Stimulated activated CD4-positive, alpha-beta T cell treated with anti-CD3 and anti-CD28 coated beads, Interleukin-2, amount 100 ng/mL, for 4 hours (primary cell): ENCODE measurements around the gene IGSF9.

Source experiments
- DNase-seq: peaks from one replicate; pipeline ENCODE4 v3.0.0-alpha.2; 2020; ENCODE audit warnings: low read depth

The IGSF9 gene

DNA sequence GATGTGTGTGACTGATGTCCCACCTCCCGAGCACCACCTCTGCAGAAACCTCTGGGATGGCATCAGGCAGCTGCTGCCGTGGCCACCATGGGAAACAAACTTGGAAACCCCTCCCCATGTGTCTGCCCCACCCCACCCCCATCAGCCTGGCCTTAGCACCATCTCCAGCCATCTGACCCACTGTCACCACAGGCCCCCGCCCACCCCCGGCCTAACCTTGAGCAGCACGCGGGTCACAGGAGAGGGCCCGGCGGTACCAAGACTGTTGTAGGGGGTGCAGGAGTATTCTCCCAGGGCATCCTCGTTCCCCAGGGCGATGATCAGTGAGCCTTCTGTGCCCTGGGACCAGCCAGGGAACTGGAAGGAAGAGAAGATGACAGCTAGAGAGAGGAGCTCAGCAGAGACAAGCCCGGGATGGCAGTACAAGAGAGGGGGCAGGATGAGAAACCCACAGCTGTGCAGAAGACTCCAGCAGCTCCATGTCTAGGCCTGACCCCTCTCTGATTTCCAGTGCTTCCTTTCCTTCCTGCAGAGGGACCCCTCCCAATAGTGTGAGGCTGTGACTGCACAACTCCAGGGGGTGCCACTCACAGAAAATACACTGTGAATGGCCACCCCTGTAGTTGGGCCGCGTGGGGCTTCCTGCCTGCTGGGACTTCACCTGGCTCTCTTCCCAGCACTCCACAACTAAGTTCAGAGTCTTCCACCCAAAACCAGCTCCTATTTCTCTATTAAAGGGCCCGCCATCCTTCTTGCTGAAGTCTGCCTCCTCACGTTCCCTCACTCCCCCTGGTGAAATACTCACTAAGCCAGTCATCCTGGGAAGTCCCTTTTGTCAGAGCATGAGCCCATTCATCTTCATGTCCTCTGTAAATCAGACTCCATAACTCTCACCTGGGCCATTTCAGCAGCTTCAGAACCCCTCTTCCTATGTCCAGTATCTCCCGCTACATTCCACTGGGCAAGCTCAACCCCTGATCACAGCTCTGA is 12.8 kb downstream of the IGSF9 start:
- DNase-seq: no peak

DNA sequence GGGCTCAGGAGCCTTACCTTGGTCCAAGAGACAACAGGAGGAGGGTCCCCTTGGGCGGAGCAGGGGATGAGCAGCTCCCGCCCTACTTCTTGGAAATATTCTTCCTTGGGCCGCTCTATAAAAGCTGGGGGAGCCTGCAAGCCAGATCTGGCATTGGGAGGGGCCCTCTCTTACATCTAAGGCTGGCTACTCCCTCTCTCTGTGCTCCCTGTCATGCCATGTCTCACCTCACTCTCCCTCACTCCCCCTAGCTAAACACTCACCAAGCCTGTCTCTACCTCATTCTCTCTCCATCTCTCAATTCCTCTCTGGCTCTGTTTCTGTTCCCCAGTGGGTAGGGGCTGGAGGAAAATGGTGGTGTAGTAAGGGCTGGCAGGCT is 13.6 kb downstream of the IGSF9 start:
- no peak for DNase-seq

DNA sequence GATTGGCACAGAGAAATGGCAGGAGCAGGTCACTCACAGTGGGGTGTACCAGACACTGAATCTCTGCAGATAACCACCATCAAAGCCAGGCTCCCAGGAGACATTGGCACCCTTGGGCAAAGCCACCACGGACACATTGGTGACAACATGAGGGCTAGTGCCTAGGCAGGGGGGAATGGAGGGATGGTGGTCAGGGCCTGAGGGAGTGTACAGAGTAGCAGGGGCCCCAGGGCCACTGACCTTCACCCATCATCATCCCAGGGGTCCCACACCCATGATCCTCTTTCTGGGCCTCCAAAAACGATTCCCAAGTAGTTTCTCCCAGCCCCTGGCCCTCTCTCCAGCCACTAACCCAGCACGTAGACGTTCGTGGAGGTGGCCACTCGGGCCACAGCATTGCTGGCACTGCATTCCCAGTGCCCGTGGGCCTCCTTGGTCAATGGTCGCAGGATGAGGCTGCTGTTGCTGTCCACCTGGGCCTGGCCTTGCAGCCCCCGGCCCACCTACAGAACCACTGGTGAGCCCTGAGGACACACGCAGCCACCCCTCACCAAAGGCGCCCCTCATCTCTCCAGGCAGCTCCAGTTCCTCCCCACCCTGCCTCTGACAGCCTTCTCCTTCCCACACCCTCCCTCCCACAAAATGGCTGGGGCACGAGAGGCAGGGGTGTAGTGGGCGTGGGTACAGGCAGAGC is 14.2 kb downstream of the IGSF9 start:
- no peak for DNase-seq

DNA sequence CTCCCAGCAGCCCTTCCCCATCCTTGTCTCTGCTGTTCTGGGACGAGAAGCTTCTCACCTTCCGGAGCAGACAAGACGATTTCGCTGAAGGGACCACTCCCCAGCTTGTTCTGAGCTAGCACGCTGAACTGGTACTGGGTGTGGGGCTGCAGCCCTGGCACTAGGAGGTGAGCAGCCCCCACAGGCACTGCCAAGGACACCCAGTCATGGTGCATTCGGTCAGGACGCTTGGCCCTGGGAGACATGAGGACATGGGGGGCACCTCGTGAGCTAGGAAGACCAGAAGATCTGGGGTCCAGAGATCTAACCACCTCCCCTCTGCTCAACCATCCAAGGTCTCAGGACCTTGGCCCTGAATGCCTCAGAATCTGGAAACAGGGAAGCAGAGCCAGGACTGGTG is 14.8 kb downstream of the IGSF9 start:
- no peak for DNase-seq

DNA sequence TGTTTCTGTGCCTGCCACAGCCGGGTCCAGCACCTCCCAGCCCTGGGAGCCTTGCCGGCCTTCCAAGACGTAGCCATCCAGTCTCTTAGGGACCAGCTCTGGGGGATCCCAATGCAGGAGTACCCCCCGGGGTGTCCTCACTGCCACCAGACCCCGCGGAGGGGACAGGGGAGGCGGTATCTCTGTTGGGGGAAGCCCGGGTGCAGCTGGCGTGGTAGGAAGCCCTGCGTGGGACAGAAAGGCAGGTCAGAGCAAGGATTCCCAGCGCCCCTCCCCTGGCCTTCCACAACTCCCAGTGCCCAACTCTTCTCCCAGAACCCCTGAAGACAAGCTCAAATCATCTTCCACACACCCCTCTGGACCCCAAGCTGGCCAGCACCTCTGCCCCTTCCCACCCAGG is 15.2 kb downstream of the IGSF9 start:
- DNase-seq: no peak

DNA sequence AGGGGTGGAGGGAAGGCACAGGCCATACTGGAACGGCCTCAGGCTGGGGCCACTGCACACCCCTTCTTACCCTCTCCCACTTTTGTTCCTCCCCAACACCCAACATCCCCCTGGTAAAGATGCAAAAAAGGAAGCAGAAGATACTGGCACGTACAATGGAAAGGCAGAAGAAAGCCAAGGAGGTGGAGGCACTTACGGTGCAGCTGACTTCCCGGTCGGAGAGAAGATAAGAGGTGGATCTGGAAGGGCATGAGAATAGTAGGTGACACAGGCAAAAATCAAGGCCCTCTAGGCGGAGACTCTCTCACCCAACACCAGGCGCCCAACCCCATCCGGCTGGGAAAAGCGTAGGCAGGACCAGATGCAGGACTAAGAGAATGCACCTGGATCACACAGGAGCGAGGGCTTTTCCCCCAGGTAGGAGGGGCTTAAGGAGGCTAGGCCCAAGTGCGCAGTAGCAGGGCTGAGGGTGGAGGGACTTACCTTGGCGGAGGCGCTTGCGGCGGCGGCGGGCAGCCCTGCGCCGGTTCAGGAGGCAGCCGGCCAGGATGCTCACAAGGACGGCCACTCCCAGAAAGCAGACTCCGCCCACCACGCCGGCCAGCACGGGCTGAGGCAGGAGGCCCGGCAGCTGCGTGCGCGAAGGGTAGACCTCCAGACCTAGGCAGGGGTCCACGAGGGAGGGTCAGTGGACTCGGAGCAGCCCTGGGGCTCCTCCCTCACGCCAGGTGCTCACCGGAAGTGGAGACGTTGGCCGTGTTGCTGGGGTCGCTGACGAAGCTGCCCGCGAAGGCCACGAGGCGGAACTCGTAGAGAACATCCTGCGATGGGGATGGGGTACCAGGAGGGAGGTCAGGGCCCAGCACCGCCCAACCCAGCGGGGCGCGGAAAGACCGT is 16.0 kb downstream of the IGSF9 start:
- no peak for DNase-seq

DNA sequence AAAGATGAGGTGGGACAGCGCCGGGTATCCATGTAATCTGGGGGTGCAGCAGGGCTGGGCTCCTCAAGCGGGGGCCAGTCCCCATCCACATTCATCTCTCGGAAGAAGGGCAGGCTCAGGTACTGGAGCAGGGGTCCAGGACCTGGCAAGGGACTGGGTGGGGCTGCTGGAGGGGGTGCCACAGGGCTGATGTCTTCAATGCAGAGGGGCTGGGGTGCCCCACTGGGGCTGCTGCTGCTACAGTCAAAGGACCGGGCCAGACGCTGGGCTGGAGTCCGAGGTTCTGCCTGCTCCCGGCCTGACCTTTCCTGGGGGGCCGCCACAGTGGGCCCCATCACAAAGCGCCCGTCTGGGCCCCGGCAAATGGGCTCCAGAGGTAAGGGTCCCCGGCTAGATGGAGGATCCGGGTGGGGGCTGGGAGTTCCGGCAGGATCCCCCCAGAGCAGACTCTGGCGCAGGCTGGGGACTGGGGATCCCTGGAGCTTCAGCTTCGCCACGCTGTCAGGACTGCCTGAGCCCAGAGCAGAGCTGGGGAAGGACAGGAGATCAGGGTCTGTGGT is 16.8 kb downstream of the IGSF9 start:
- no peak for DNase-seq

DNA sequence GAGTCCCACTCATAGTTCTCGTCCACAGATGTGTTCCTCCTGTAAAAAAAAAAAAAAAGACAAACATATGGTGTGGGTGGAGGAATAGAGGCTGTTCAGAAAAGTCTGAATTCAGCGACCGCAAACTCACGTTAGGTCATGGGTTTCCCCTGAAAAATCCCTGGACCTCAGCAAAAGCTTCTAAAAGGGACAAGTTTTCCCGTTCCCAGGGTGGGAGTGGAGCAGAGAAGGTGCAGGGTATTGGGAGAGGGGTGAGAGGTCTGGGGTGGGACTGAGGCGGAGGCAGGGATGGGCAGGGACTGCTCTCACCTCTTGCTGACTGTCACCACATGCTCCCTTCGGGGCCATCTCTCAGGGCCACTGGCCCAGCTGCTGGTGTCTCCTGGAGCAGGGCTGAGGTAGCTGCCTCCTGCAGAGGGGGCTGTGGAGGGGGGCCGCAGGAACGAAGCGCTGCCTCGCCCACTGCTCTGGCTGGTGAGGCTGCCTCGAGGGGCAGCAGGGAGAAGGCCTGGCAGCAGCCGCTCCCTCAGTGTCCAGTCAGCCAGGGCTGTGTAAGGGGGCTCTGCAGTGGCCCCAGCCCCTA is 17.5 kb downstream of the IGSF9 start:
- DNase-seq: no peak

DNA sequence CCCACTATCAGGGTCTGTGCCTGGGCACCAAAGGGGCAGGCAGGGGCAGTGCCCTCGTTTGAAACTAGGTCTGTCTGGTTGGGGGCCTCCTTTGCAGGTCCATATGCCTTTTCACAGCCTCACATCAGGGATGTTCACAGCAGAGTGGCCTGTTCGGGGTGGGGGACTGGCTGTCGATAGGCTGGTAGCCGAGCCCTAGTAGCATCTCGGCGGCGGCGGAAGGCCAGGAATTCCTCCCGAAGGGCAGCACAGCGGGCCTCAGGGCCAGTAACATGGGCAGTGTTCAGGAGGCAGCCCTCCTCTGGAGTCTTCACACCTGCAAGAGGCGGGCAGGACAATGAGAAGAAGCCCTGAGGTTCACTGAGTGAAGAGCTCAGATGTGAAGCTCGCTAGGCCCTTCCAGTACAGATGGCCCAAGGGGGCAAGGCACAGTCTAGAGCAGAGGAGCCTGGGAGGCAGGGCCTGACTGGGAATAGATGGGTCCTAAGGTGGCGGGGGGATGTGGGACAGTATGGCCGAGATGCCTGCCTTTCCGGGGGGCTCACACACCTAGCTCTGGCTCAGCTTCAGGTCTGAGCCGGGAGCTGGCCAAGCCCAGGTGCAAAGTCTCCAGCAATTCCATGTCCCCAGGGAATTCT is 18.1 kb downstream of the IGSF9 start:
- no peak for DNase-seq

DNA sequence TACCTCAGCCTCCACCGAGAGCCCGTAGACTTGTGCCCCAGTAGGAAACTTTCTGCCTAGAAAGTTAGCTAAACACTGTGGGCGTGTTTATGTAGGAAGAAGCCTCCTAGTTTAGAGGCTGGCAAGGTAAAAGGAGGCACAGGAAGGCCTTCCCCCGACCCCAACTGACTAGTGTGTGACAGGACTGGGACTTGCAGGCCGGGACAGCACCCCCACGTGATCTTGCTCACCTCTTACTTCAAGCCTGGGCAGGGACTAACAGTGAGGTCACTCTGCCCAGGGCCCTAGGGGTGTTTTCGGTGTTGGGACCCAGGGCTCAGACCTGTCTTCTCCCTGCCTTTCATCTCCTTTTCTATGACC is 19.7 kb downstream of the IGSF9 start:
- no peak for DNase-seq

DNA sequence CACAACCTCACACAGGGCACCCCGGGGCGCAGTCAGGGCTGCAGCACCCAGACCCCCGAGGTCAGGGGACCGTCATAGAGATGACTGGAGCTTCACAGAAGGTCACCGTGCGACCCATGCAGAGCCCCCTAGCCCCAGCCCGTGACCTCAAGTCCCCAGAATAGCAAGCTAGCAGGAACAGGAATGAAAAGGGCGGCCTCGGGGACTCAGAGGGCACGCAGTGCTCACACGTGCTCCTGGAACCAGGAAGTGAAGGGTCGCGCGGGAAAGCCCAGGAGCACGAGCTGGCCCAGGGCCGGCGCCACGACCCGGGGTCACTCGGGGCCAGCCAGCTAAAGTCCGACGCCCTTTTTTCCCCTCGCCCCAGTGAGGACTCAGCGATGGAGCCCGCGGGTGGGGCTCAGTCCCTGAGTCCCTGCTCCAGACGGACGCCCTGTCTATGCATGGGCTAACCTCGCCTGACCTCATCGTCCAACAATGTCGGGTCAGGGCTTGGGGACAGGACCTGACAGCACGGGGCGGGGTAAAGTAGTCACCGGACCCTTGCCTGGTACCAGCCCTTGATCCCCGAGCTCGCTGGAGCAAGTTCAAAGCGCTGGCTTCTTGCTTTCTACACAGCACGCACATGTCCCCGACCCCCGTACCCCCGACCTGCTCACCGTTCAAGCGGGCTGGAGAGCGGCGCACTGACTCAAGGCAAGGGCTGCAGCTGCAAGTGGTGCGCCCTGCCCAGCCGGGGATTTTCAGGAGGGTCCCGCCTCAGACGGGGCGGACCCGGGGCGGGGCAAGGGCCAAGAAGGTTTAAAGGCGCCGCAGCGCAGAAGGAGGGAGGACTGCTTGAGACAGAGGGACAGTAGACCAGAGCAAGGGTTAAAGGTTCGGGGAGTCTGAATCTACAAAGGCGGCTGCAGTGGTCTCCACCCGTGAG is 20.4 kb downstream of the IGSF9 start, which contains the start of gene TAGLN2:
Gene TAGLN2 (minus strand): TSS at position 717 of the 928 bp plus-strand sequence. CDS start 4,998 bp downstream, outside the sequence.
- DNase-seq: peak; percentile 81

DNA sequence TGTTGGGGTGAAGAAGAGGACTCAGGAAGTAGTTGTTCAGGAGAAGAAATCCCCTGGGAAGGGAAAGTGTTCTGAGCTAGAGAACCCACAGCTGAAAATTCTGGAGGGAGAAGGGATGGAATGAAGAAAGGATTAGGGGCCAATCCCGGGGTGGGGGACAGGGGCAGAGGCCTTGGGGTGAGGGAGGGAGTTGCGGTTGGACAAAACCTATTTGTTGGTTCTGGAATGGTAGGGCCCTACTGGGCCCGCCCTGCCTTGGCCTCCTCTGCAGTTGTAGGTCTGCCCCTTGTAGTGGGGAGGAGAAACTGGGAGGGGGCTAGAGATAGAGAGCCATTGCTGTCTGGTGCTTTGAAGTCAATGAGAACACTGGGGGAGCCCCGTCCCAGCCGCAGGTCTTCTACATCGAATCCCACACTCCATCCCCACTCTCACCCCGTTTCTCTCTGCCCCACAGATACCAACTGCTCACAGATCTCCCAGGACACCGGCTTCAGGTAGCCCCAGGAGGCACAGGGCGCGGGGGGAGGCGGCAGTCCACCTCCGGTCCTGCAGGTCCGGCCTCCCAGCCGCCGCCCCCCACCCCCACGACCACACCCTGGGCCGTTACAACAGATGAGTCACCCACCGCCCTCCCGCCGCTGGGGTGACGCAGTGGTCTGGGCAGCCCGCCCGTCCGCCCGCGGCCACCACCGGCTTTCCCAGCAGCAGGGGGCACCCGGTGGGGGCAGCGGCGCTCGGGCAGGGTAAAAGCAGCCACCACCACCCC is 21.2 kb downstream of the IGSF9 start:
- peak; percentile 30 for DNase-seq

DNA sequence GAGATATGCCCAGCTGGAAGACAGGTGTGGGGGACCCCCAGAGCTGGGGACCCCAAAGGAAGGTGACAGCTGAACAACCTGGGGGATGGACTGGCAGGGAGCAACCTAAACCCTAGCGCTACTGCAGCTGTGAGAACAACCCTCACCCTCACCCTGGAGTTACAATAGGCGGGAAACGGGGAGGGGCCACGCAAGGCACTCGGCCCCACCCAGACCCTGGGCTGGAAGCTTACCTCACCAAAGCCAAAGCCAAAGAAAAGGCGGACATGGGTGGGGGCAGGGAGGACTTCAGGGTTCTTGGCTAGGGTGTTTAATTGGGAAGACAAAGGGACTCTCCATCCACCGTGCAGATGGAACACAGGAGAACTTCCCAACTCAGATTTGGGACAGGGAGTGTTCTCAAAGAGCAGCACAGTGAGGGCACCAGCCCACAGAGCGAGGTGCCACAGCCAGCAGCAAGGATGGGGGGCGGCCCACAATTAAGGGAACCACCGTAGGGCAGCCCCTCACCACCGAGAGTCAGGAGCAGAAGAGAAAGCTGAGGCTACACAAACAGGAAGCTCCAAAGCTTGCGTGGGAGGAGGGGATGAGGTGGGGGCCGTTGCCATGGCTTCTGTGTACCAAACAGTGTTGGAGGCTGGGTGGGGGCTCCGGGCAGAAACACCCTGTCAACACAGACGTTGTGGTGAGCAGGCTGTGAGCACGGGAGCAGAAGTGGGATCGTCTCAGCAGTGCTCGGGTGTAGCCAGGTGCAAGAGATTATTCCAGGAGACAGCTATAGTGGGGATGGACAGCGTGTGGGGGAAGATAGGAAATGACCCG is 22.0 kb downstream of the IGSF9 start:
- peak; percentile 71 for DNase-seq

DNA sequence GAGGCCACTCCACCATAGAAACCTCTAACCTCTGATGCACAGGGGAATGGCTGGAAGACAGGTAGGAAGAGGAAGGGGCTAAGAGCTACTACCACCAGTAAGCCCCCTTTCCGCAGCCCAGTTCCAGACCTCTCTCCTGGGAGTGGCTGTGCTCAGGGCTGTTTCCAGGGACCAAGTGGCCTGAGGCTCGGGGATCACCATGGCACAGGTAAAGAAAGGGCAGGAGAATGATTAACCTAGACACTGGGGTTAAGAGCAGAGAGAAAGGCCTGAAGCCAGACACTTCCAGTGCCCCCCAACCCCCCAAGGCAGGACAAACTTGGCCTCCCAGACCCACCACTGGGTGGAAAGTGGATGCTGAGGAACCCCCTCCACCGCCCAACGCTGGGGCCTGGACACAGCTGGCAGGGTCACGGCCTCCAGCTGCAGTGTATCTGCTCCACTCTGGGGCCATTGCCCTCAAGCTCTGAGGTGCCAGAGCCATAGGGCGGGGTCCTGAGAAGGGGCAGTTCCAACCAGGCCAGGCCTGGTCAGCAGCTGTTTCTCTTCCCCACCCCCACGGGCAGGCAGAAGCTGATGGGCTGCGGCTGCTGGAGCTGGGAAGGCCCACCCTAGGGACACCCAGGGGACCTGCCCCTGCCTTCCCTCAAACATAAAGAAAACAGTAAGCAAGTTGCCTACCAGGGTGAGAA is 22.8 kb downstream of the IGSF9 start:
- no peak for DNase-seq

DNA sequence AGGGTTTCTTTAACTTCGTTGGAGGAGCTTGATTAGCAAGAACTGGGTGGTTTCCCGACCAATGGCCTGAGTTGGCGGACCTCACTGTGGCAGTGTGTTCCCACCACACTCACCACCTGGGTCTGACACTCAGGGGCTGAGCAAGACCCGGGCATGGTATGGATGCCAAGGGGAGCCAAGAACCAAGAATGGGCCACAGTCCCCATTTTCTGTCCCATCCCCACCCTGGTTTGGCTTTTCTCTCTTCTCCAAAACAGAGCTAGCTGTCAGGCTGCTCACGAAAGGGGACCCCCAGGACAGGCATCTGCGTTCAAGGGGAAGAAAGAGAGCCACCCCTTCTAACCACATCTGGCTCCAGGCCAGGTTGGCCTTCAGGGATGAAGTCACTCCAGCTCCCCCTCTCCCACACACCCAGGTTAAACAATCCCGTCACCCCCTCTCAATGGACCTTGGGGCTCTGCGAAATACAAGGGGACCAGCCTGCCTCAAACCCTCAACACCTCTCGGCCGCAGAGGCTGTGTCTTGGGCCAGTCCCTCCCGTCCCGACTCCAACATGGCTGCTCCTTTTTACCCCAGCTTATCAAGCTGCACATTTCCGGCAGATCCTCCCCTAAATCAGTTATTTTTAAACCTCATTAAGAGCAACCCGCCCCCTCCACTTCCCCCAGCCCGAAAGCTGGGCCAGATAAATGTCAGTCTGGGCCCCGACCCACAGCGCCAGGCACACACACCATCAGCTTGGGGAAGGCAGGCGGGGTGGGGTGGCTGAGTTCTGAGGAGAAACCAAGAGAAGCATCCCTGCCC is 23.5 kb downstream of the IGSF9 start:
- no peak for DNase-seq

DNA sequence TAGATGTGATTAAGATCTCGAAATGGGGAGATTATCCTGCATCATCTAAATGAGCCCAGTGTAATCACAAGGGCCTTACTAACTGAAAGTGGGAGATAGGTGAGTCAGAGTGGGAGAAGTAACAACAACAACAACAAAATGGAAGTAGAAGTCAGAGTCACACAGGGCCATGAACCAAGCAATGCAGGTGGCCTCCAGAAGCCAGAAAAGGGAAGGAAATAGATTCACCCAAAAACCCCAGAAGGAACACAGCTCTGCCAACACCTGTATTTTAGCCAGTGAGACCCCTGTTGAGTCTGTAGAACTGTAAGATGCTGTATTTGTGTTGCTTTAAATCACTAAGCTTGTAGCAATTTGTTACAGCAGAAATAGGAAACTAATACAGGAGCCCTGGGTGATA is 24.2 kb downstream of the IGSF9 start:
- no peak for DNase-seq

DNA sequence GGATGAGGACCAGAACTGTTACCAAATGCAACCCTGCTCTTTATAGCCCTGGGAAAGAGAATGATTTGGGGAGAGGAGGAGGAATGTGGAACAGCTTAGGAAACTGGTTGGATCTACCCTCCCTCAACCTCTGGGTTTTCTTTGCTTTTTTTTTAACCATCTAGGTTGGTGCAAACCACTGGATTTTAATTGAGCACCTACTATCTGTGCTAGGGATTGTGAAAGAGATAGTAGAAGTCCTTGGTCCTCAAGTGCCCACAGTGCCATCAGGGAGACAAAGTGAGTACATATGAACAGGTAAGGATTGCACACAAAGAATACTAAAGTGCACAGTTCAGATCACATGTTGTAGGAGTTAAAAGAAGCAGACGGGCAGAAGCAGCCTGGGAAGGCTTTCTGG is 24.8 kb downstream of the IGSF9 start:
- DNase-seq: no peak
